Glutamatergic neuron (in vitro differentiated cells): ENCODE results near the gene DAB2IP. TPM values are rescaled to one million over a fixed set of nuclear protein-coding genes. Genes with fewer than 3 reads are reported as not detected.

Experiments
- DNase-seq: peaks from one replicate; pipeline ENCODE4 v3.0.0; 2022
- H3K27ac Mint-ChIP-seq: one replicate; pipeline ENCODE4 v1.8.0; 2020; ENCODE audit warnings: mild to moderate bottlenecking, mixed read lengths, inconsistent platforms; ENCODE audit not compliant: unreplicated experiment
- H3K27me3 Mint-ChIP-seq: one replicate; pipeline ENCODE4 v1.8.0; 2020; ENCODE audit warnings: mild to moderate bottlenecking, moderate library complexity, mixed read lengths, inconsistent platforms; ENCODE audit not compliant: unreplicated experiment
- H3K36me3 Mint-ChIP-seq: one replicate; pipeline ENCODE4 v1.8.0; 2020; ENCODE audit warnings: mild to moderate bottlenecking, mixed read lengths, inconsistent platforms; ENCODE audit not compliant: unreplicated experiment
- H3K4me1 Mint-ChIP-seq: one replicate; pipeline ENCODE4 v1.8.0; 2020; ENCODE audit warnings: mild to moderate bottlenecking, low read depth, mixed read lengths, inconsistent platforms; ENCODE audit not compliant: unreplicated experiment
- H3K4me3 Mint-ChIP-seq: one replicate; pipeline ENCODE4 v1.8.0; 2020; ENCODE audit warnings: mild to moderate bottlenecking, mixed read lengths, inconsistent platforms; ENCODE audit not compliant: unreplicated experiment
- H3K9me3 Mint-ChIP-seq: one replicate; pipeline ENCODE4 v1.8.0; 2020; ENCODE audit warnings: mild to moderate bottlenecking, moderate library complexity, mixed read lengths, inconsistent platforms; ENCODE audit not compliant: unreplicated experiment
- total RNA-seq: library from RNA; stranded (reverse); fragmentation: NEBNext Ultra II Directional; extraction: Animal tissue kit (Norgen Biotek cat#: 25700); gene quantifications from one replicate; pipeline ENCODE4 v1.2.1, GENCODE V29; 2021; ENCODE audit not compliant: unreplicated experiment
- TF ChIP-seq, protein P1 (sequence below): fragments of 200-600 bp; sonication (generic); IDR thresholded peaks from one replicate; pipeline ENCODE4 v1.5.0; 2021; ENCODE audit not compliant: partially characterized antibody, unreplicated experiment

DAB2IP gene
- total RNA-seq, 1 donor from 2014 or later: 32.9 TPM

DNA sequence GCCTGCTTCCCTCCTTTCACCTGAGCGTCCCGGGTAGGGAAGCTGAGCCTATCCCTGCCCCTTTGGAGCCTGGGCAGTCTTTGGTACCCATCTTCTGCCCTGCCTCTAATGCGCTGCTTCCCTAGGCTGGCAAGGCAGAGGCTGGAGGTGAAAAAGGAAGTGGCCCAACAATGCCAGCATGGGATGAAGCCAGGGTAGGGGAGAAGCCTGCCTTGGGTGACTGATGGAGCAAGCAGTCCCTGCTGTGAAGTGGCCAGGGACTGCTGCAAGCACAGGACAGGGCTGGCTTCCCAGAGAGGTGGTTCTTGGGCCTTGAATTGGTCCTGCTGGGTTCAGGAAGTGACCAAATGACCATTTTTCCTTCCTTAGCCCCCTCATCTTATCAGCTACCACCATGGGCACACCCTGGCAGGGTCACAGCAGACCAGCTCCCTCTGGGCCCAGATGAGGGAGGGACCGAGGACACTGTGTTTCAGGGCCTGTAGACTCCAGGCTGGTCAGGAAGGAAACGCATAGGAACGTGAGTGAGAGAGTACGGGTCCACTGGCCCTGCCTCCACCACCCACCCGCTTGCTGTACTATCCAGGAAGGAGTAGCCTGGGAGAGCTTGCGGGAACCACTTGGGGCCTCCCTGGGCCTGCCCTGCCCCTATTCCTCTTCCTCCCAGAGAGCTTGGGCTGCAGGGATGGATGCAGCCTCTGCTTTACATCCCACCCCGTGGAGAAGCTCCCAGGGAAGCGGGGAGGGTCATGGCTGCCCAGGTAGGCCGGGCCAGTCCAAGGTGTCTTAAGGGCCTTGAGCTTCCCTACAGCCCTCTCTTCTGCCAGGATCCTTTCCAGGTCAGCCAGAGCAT, 102.6 kb downstream of the DAB2IP start:
- no peak for DNase-seq
- Mint-ChIP-seq H3K36me3 (no peaks in the 10 kb centered on the region), H3K27me3 (peaks cover 4% of the 10 kb centered on the region), H3K27ac (no peak overlapping the region), H3K4me1 (peaks cover 7% of the 10 kb centered on the region), H3K4me3 (no peak overlapping the region), H3K9me3 (peaks cover 6% of the 10 kb centered on the region)
- TF ChIP-seq, protein P1, sequence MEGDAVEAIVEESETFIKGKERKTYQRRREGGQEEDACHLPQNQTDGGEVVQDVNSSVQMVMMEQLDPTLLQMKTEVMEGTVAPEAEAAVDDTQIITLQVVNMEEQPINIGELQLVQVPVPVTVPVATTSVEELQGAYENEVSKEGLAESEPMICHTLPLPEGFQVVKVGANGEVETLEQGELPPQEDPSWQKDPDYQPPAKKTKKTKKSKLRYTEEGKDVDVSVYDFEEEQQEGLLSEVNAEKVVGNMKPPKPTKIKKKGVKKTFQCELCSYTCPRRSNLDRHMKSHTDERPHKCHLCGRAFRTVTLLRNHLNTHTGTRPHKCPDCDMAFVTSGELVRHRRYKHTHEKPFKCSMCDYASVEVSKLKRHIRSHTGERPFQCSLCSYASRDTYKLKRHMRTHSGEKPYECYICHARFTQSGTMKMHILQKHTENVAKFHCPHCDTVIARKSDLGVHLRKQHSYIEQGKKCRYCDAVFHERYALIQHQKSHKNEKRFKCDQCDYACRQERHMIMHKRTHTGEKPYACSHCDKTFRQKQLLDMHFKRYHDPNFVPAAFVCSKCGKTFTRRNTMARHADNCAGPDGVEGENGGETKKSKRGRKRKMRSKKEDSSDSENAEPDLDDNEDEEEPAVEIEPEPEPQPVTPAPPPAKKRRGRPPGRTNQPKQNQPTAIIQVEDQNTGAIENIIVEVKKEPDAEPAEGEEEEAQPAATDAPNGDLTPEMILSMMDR: no peak

DNA sequence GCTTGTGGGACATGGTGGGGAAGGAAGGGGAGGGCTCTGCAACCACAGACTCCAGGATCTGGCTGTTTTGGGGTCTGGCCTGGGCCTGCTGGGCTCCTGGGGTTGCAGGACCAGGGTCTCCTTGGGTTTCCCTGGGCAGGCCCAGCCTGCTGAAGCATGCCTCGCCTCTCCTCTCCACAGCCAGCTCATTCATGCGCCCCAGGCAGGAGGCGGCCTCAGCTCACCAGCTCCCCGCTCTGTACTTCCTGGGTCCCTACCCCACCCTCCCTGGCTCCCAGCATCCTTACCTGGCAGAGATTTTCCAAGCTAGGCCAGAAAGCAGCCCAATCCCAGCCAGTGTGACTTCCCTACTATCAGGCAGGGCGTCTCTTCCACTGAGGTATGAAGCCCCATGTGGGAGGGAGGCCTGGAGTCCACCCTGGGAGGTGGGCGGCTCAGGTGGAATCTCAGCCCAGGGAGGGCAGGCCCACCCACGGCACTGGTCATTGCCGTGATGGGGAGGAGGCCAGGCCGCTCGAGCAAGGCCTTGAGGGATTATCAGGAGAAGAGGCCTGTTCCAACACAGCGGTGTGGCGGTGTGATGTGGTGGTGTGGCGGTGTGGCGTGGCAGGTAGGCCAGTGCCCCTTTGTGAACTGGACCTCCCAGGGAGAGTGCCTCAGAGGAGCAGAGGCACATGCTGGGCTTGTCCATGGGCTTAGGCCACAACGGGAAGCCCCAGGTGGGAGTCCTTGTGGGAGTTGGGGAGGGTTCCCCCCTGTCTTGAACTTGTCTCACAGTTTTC, 103.4 kb downstream of the DAB2IP start:
- Mint-ChIP-seq H3K4me1 (peaks cover 5% of the 10 kb centered on the region), H3K4me3 (no peak overlapping the region), H3K27ac (no peak overlapping the region), H3K36me3 (peaks cover 2% of the 10 kb centered on the region), H3K9me3 (peaks cover 7% of the 10 kb centered on the region), H3K27me3 (peaks cover 5% of the 10 kb centered on the region)
- TF ChIP-seq, protein P1: no peak
- no peak for DNase-seq

DNA sequence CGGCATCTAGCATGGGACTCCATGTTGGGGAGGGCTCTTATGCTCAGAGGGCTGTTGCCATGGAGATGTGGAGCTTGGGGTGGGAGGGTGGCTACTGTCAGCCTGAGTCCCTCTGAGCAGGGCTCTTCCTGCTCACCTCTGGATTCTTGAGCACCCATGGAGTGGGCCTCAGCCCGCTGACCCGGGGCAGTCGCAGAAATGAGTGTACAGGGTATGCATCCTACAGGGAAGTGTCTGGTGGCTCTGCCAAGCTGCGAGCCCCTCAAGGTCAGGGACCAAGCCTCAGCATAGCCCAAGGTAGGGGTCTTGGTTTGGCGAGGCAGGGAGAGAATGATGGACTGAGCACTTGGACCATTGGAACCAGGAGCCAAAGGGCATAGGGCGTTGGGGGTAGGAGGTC, 104.1 kb downstream of the DAB2IP start:
- Mint-ChIP-seq H3K27ac (no peak overlapping the region), H3K4me3 (no peak overlapping the region), H3K27me3 (peaks cover 5% of the 10 kb centered on the region), H3K36me3 (peaks cover 4% of the 10 kb centered on the region), H3K4me1 (peaks cover 5% of the 10 kb centered on the region), H3K9me3 (peaks cover 8% of the 10 kb centered on the region)
- no peak for DNase-seq
- TF ChIP-seq, protein P1: no peak

DNA sequence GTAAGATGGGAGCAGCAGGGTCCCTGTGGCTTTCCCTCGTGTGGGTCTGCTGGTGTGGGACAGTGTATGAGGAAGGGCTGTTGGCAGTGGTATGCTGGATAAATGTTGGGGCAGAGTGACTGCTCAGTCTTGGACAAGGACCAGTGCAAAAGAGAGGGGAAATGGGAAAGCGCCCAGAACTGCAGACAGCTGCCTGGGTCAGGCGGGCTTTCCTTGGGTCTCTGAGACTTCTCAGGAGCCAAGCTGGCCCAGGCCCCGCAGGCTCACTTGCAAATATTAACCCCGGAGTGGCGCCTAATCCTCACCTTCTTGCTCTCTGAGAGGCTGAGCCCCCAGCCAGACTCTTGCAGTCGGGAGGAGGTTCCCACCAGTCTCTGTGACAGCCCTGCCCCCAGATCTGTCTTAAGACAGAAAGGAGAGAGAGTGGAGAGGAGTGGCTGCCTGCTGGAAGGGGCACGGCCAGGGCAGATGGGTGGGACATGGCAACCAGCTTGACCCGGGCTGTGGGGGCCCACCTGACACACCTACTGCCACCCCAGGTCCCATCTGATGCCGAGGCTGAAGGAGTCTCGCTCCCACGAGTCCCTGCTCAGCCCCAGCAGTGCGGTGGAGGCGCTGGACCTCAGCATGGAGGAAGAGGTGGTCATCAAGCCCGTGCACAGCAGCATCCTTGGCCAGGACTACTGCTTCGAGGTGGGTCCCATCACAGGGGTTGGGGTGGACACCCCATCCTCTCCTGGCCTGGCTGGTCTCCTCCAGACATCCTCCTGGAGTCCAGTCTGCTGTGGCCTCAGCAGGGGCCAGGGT, 105.2 kb downstream of the DAB2IP start:
- Mint-ChIP-seq H3K4me1 (no peaks in the 10 kb centered on the region), H3K27me3 (peaks cover 5% of the 10 kb centered on the region), H3K36me3 (peaks cover 4% of the 10 kb centered on the region), H3K4me3 (no peak overlapping the region), H3K9me3 (peaks cover 7% of the 10 kb centered on the region), H3K27ac (no peak overlapping the region)
- DNase-seq: no peak
- TF ChIP-seq, protein P1: no peak
